Ovary (tissue), 3 donors: Measurements from ENCODE around the gene BPGM.

Source experiments
- CTCF ChIP-seq, 3 donors: fragments of 450-650 bp in 2 of 3; fragments of 200-600 bp in 1 of 3; IDR thresholded peaks; one replicate each; pipeline versions ENCODE4 v1.5.1 to v1.8.0; 2016 to 2022; ENCODE audit warnings: antibody characterized with exemption in 3 of 3, mild to moderate bottlenecking in 1 of 3
- POLR2A ChIP-seq: fragments of 450-650 bp; IDR thresholded peaks from one replicate; pipeline ENCODE4 v1.6.1; 2017; ENCODE audit warnings: antibody characterized with exemption, mild to moderate bottlenecking, moderate library complexity
- donor health status: DM: no; HTN: no; CAD: no.

GRCh38 chr7:134708692-134709091 is 62.0 kb downstream of the BPGM start:
- TF ChIP-seq CTCF (IDR thresholded peaks at IDR 0.05) (no peak), POLR2A (no peak)
